Measurements from ENCODE around the gene STX1A. TPM values are rescaled to one million over a fixed set of nuclear protein-coding genes. Genes with fewer than 3 reads are reported as not detected.
A peak's percentile ranks its signal among the peaks of the same experiment; 100 is the strongest.

STX1A gene
- total and polyA plus RNA-seq, 2 of the 8 experiments (the other 6 are each of a cell fraction or from before 2014, with no cell fraction given): 13.5 to 17.5 TPM

- Histone ChIP-seq H2BK15ac (ENCODE audit: low read length) (no peak overlapping the region), H2BK20ac (ENCODE audit: low read length) (no peak overlapping the region), H2BK12ac (ENCODE audit: low read depth, low read length) (no peak overlapping the region), H4K8ac (ENCODE audit: extremely low read depth, insufficient read depth, low read length) (no peak overlapping the region), H3K27me3 (replicated peaks in 1 of 4; ENCODE audit: control insufficient read depth in 3 of 4, extremely low read depth in 1 of 4, insufficient read depth in 3 of 4, low read length in 3 of 4) (peaks cover 0 to 2% (median 0%) of the 10 kb centered on the region in 4 experiments; a peak in 1 of 7 replicates), H3K4me2 (ENCODE audit: insufficient read depth in 1 of 2, low read depth in 2 of 2, low read length in 2 of 2) (peak overlapping the region; percentile 65 to 99), H4K20me1 (replicated peaks in 1 of 2; ENCODE audit: control insufficient read depth in 1 of 2, insufficient read depth in 2 of 2, low read length in 2 of 2) (peaks cover 8 to 20% of the 10 kb centered on the region in 2 experiments), H3K23me2 (ENCODE audit: low read depth, low read length) (peaks cover 11% of the 10 kb centered on the region), H3K4ac (replicated peaks; ENCODE audit: insufficient read length, low read depth, low read length) (no peak overlapping the region), H3K56ac (replicated peaks; ENCODE audit: insufficient read length, low read depth, low read length) (no peak overlapping the region), H2AK5ac (ENCODE audit: low read depth, low read length) (no peak overlapping the region), H3K79me2 (ENCODE audit: control insufficient read depth in 1 of 2, insufficient read depth in 2 of 2, low read length in 2 of 2) (peaks cover 0 to 8% of the 10 kb centered on the region in 2 experiments; a peak in 1 of 4 replicates), H3K79me1 (ENCODE audit: low read depth, low read length) (no peaks in the 10 kb centered on the region), H2AFZ (ENCODE audit: low read length) (no peak overlapping the region), H3K18ac (ENCODE audit: extremely low read depth, low read length) (no peak overlapping the region), H4K91ac (replicated peaks; ENCODE audit: insufficient read length, low read length) (no peak overlapping the region), H3K27ac (ENCODE audit: low read depth, low read length) (no peak overlapping the region), H3K23ac (ENCODE audit: insufficient read length) (no peak overlapping the region), H3K36me3 (ENCODE audit: control insufficient read depth in 2 of 4, insufficient read depth in 4 of 4, low read length in 3 of 4) (peaks cover 4 to 16% (median 8%) of the 10 kb centered on the region in 4 experiments; a peak in 5 of 8 replicates), H4K5ac (ENCODE audit: insufficient read length, low read depth, low read length) (no peak overlapping the region), H3K9me3 (ENCODE audit: insufficient read depth in 2 of 2, low read depth in 1 of 2, low read length in 1 of 2) (no peaks in the 10 kb centered on the region), H3K9ac (replicated peaks in 1 of 4; ENCODE audit: extremely low read depth in 1 of 4, low read depth in 3 of 4, low read length in 3 of 4) (peak overlapping the region in 2 of 4 experiments; percentile 29 to 56; a peak in 3 of 7 replicates), H3K4me3 (ENCODE audit: extremely low read depth in 1 of 4, insufficient read depth in 2 of 4, low read depth in 3 of 4, low read length in 4 of 4) (peak overlapping the region; percentile 79 to 93 (median 86)), H2BK5ac (ENCODE audit: low read depth, low read length) (no peak overlapping the region), H3K4me1 (replicated peaks in 1 of 4; ENCODE audit: control insufficient read depth in 3 of 4, insufficient read depth in 4 of 4, low read length in 3 of 4) (peaks cover 3 to 35% (median 19%) of the 10 kb centered on the region in 4 experiments), H2BK120ac (replicated peaks; ENCODE audit: low read depth, low read length) (no peak overlapping the region), H3K14ac (ENCODE audit: insufficient read length) (no peak overlapping the region)
- WGBS, 2 experiments (ENCODE audit: extremely low coverage in 1 of 2, insufficient coverage in 1 of 2, insufficient read length in 1 of 2, insufficient replicate concordance in 2 of 2, low coverage in 1 of 2, low lambda C conversion rate in 2 of 2, missing lambda C conversion rate in 1 of 2): 72% methylated on average over 17 of the region's 17 CpGs; no CpG with 5 or more reads in 1 of the 2 experiments
- FAIRE-seq: no peak
- CTCF ChIA-PET (ENCODE audit: partially characterized antibody): interaction anchor here (0.6 to 11.1 kb wide), 10 partner anchors 12 to 132 kb away, joined by 3 to 87 read pairs (median 5); no protein-coding TSS in a partner anchor
- POLR2A ChIA-PET (ENCODE audit: partially characterized antibody): interaction anchor here (0.9 to 9.6 kb wide), 9 partner anchors 12 to 401 kb away, joined by 3 to 82 read pairs (median 3); partner anchors contain the start of genes BAZ1B and CLDN4
- no peak for DNase-seq (ENCODE audit: low read depth in 1 of 2, low spot score in 2 of 2)
- no peak for TF ChIP-seq RAD21 (IDR thresholded peaks at IDR 0.05 in 1 of 2, conservative IDR thresholded peaks at IDR 0.05 in 1 of 2; ENCODE audit: low read depth in 2 of 2, low read length in 2 of 2)
- TF ChIP-seq TEAD4 (IDR thresholded peaks at IDR 0.05; ENCODE audit: low read depth, low read length): no peak
- no peak for TF ChIP-seq EGR1 (IDR thresholded peaks at IDR 0.05; ENCODE audit: borderline replicate concordance, low read depth, low read length)
- TF ChIP-seq TAF1 (IDR thresholded peaks at IDR 0.05; ENCODE audit: low read depth, low read length): no peak
- TF ChIP-seq CHD1 (IDR thresholded peaks at IDR 0.05; ENCODE audit: low read depth, low read length): no peak
- TF ChIP-seq SAP30 (IDR thresholded peaks at IDR 0.05; ENCODE audit: insufficient read depth, insufficient replicate concordance, low read length): no peak
- TF ChIP-seq TCF12 (IDR thresholded peaks at IDR 0.05; ENCODE audit: low read depth, low read length): no peak
- no peak for TF ChIP-seq SP4 (IDR thresholded peaks at IDR 0.05; ENCODE audit: low read length)
- TF ChIP-seq FOSL1 (IDR thresholded peaks at IDR 0.05; ENCODE audit: insufficient read depth, low read depth, low read length): no peak
- TF ChIP-seq JUND (IDR thresholded peaks at IDR 0.05; ENCODE audit: low read length): no peak
Measured at GRCh38 chr7:73737491-73738219, 18.2 kb upstream of the STX1A start.

All from H1 (cell line).